ENCODE results near the gene WAS.

- TF ChIP-seq CTCF (IDR thresholded peaks at IDR 0.05) (no peak), POLR2A (IDR thresholded peaks at IDR 0.05) (no peak)
These were observed 11.4 kb downstream of the WAS start for GRCh38 chrX:48694776-48695533.

All from esophagus squamous epithelium (tissue), 4 donors.